DOHH2 (cell line): ENCODE measurements around the gene GOT1.
A peak's percentile ranks its signal among the peaks of the same experiment; 100 is the strongest.

ENCODE experiments used
- H3F3A ChIP-seq: fragments of 200-600 bp; sonication (generic), shearing (Covaris generic); 2 replicates; pipeline ENCODE4 v1.6.0; 2016; ENCODE audit warnings: antibody characterized with exemption, mild to moderate bottlenecking; ENCODE audit not compliant: control insufficient read depth, insufficient read depth
- H3K27ac ChIP-seq: fragments of 200-600 bp; sonication (generic); 2 replicates; pipeline ENCODE4 v1.5.1; 2014; ENCODE audit warnings: low read depth, mild to moderate bottlenecking, low read length, moderate library complexity
- H3K27me3 ChIP-seq: fragments of 200-600 bp; sonication (generic); 2 replicates; pipeline ENCODE4 v1.6.1; 2014; ENCODE audit warnings: mild to moderate bottlenecking, low read length, mixed read lengths; ENCODE audit not compliant: control insufficient read depth
- H3K36me3 ChIP-seq: fragments of 200-600 bp; sonication (generic); 2 replicates; pipeline ENCODE4 v1.6.1; 2014; ENCODE audit warnings: mild to moderate bottlenecking, low read length, moderate library complexity, mixed read lengths; ENCODE audit not compliant: control insufficient read depth
- H3K4me1 ChIP-seq: fragments of 200-600 bp; sonication (generic); 2 replicates; pipeline ENCODE4 v1.6.1; 2014; ENCODE audit warnings: mild to moderate bottlenecking, low read length, mixed read lengths; ENCODE audit not compliant: control insufficient read depth
- H3K4me2 ChIP-seq: fragments of 200-600 bp; sonication (generic); 2 replicates; pipeline ENCODE4 v1.6.0; 2014; ENCODE audit warnings: mild to moderate bottlenecking, low read length, moderate library complexity
- H3K4me3 ChIP-seq: fragments of 200-600 bp; sonication (generic); 2 replicates; pipeline ENCODE4 v1.5.1; 2014; ENCODE audit warnings: mild to moderate bottlenecking, low read length, mixed read lengths
- H3K79me2 ChIP-seq: fragments of 200-600 bp; sonication (generic); 2 replicates; pipeline ENCODE4 v1.6.1; 2014; ENCODE audit warnings: mild to moderate bottlenecking, low read length, mixed read lengths; ENCODE audit not compliant: control insufficient read depth
- H3K9me2 ChIP-seq: fragments of 200-600 bp; sonication (generic); replicated peaks from 2 replicates; pipeline ENCODE4 v1.6.1; 2014; ENCODE audit warnings: mild to moderate bottlenecking, low read length, mixed read lengths; ENCODE audit not compliant: control insufficient read depth
- H3K9me3 ChIP-seq: fragments of 200-600 bp; sonication (generic); 2 replicates; pipeline ENCODE4 v1.6.1; 2014; ENCODE audit warnings: antibody characterized with exemption, low read length, mixed read lengths; ENCODE audit not compliant: control insufficient read depth, insufficient read depth
- H4K20me1 ChIP-seq: fragments of 200-600 bp; sonication (generic); 2 replicates; pipeline ENCODE4 v1.6.0; 2014; ENCODE audit warnings: low read depth, mild to moderate bottlenecking, antibody characterized with exemption, low read length, moderate library complexity; ENCODE audit not compliant: control insufficient read depth, insufficient read depth
- EZH2phosphoT487 ChIP-seq: fragments of 200-600 bp; sonication (generic); IDR thresholded peaks from 2 replicates; pipeline ENCODE4 v1.6.1; 2017; ENCODE audit warnings: borderline replicate concordance, mild to moderate bottlenecking, antibody characterized with exemption, low read length, moderate library complexity, mixed read lengths
- TF ChIP-seq, protein P1 (sequence below): fragments of 200-600 bp; sonication (generic); IDR thresholded peaks from one replicate; pipeline ENCODE4 v1.5.1; 2014; ENCODE audit warnings: antibody characterized with exemption, mild to moderate bottlenecking, low read depth, low read length; ENCODE audit not compliant: poor library complexity, severe bottlenecking

GOT1 gene

DNA sequence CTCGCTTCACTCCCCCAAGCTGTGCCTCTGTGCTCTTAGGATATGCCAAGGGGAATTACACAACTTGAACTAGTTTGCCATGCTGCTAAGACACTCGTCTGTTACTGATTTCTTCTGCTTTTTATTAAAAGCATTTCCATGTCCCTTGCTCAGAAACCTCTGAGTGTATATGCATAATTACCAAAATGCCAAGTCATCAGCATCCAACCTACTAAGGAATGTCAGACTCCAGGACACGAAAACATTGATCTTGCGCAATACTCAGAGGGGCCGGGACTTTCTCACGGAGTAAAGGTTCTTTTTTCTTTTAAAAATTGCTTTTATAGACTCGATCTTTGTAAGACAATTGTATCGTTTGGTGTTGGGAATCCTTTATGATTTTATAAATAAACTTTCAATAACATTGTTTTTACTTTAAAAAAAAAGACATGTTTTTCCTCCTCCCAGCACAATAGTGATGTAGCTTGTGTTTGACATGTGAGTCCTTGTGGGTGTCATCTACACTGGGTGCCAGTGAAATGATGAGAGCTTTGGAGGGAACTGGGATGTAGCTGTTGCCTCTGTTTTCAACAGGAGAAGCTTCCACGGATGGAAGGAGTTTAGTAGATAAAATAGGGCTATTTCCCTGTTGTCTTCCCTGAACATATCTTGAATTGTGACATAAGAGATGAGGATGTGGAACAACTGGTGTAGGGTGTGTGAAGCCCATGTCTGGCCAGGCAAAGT is 57.7 kb downstream of the GOT1 start:
- H4K20me1 ChIP-seq = no peaks in the 10 kb centered on the region

GRCh38 chr10:99370993-99371392 is 59.4 kb downstream of the GOT1 start:
- Histone ChIP-seq H3K27me3 (peaks cover 9% of the 10 kb centered on the region), H3K79me2 (no peaks in the 10 kb centered on the region), H3K4me1 (no peaks in the 10 kb centered on the region), H3K9me3 (no peaks in the 10 kb centered on the region), H3K4me2 (no peak overlapping the region), H3K9me2 (no peaks in the 10 kb centered on the region), H4K20me1 (no peaks in the 10 kb centered on the region), H3F3A (no peaks in the 10 kb centered on the region), H3K27ac (no peak overlapping the region), H3K4me3 (no peak overlapping the region), H3K36me3 (no peaks in the 10 kb centered on the region)
- no peak for TF ChIP-seq EZH2phosphoT487
- TF ChIP-seq, protein P1, sequence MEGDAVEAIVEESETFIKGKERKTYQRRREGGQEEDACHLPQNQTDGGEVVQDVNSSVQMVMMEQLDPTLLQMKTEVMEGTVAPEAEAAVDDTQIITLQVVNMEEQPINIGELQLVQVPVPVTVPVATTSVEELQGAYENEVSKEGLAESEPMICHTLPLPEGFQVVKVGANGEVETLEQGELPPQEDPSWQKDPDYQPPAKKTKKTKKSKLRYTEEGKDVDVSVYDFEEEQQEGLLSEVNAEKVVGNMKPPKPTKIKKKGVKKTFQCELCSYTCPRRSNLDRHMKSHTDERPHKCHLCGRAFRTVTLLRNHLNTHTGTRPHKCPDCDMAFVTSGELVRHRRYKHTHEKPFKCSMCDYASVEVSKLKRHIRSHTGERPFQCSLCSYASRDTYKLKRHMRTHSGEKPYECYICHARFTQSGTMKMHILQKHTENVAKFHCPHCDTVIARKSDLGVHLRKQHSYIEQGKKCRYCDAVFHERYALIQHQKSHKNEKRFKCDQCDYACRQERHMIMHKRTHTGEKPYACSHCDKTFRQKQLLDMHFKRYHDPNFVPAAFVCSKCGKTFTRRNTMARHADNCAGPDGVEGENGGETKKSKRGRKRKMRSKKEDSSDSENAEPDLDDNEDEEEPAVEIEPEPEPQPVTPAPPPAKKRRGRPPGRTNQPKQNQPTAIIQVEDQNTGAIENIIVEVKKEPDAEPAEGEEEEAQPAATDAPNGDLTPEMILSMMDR = peak; percentile 61

More for the DNA sequence above, 57.7 kb downstream of the GOT1 start:
- Histone ChIP-seq H3K4me1 (no peaks in the 10 kb centered on the region), H3K36me3 (no peaks in the 10 kb centered on the region), H3K9me2 (no peaks in the 10 kb centered on the region), H3K79me2 (no peaks in the 10 kb centered on the region), H3K27ac (no peak overlapping the region), H3K9me3 (no peaks in the 10 kb centered on the region), H3K4me3 (no peak overlapping the region), H3K4me2 (no peak overlapping the region), H3K27me3 (peaks cover 3% of the 10 kb centered on the region), H3F3A (no peaks in the 10 kb centered on the region)
- TF ChIP-seq, protein P1 = no peak
- no peak for TF ChIP-seq EZH2phosphoT487

- no peaks in the 10 kb centered on the region for H3K79me2 ChIP-seq
- no peaks in the 10 kb centered on the region for H3K4me1 ChIP-seq
- no peak overlapping the region for H3K4me3 ChIP-seq
- no peak overlapping the region for H3K27ac ChIP-seq
- H3K9me3 ChIP-seq = no peaks in the 10 kb centered on the region
- no peaks in the 10 kb centered on the region for H3K36me3 ChIP-seq
- no peaks in the 10 kb centered on the region for H3F3A ChIP-seq
- no peaks in the 10 kb centered on the region for H3K9me2 ChIP-seq
- no peak overlapping the region for H3K4me2 ChIP-seq
- H3K27me3 ChIP-seq = peaks cover 11% of the 10 kb centered on the region
- TF ChIP-seq, protein P1 = no peak
- TF ChIP-seq EZH2phosphoT487 = no peak
- no peaks in the 10 kb centered on the region for H4K20me1 ChIP-seq
These were observed 60.9 kb downstream of the GOT1 start for GRCh38 chr10:99369551-99369950.
